Stimulated activated CD4-positive, alpha-beta T cell treated with anti-CD3 and anti-CD28 coated beads, Interleukin-15, amount 100 ng/mL, for 48 hours (primary cell): ENCODE results near the gene GYPC.
"Not testable (repeated sequence)": the region's sequence is repeated elsewhere in the genome, so short reads cannot be mapped to it uniquely, and the experiment has no call there.

Experiments
- DNase-seq, 2 donors: peaks; one replicate each; pipeline ENCODE4 v3.0.0-alpha.2; 2020; ENCODE audit warnings: low read depth in 2 of 2

The GYPC gene

GRCh38 chr2:126669772-126670171, 13.8 kb downstream of the GYPC start:
- no peak for DNase-seq

GRCh38 chr2:126671488-126671887, 15.5 kb downstream of the GYPC start:
- DNase-seq = no peak

GRCh38 chr2:126672980-126673605, 17.1 kb downstream of the GYPC start:
- no peak for DNase-seq

GRCh38 chr2:126674075-126674744, 18.3 kb downstream of the GYPC start:
- no peak for DNase-seq

- no peak for DNase-seq
Observed at GRCh38 chr2:126675637-126676036, 19.7 kb downstream of the GYPC start.

GRCh38 chr2:126676221-126677175, 20.5 kb downstream of the GYPC start:
- DNase-seq = no peak

GRCh38 chr2:126677176-126677538, 21.2 kb downstream of the GYPC start:
- no peak for DNase-seq

- DNase-seq = no peak
Observed at GRCh38 chr2:126678269-126679065, 22.5 kb downstream of the GYPC start.

GRCh38 chr2:126679094-126679713, 23.2 kb downstream of the GYPC start:
- no peak for DNase-seq

- no peak for DNase-seq
Observed at GRCh38 chr2:126681505-126681904, 25.5 kb downstream of the GYPC start.

GRCh38 chr2:126685629-126686028, 29.7 kb downstream of the GYPC start:
- no peak for DNase-seq

GRCh38 chr2:126686286-126686685, 30.3 kb downstream of the GYPC start:
- DNase-seq = no peak

- DNase-seq = no peak
Observed at GRCh38 chr2:126686841-126687485, 31.0 kb downstream of the GYPC start.

- no peak for DNase-seq
Observed at GRCh38 chr2:126687503-126687902, 31.5 kb downstream of the GYPC start.

GRCh38 chr2:126688594-126688993, 32.6 kb downstream of the GYPC start:
- DNase-seq = not testable (repeated sequence)

GRCh38 chr2:126692241-126692640, 36.3 kb downstream of the GYPC start:
- DNase-seq = not testable (repeated sequence)

GRCh38 chr2:126692934-126693592, 37.1 kb downstream of the GYPC start:
- not testable (repeated sequence) for DNase-seq

GRCh38 chr2:126696644-126697520, 40.9 kb downstream of the GYPC start:
- no peak for DNase-seq

- no peak for DNase-seq
Observed at GRCh38 chr2:126698376-126698775, 42.4 kb downstream of the GYPC start.
